Gastrocnemius medialis (tissue), 4 donors: ENCODE results near the gene SLC9B1. TPM values are rescaled to one million over a fixed set of nuclear protein-coding genes. Genes with fewer than 3 reads are reported as not detected.
"Not testable (repeated sequence)": the region's sequence is repeated elsewhere in the genome, so short reads cannot be mapped to it uniquely, and the experiment has no call there.

Experiments used
- ATAC-seq, 2 donors: fragments of 150-250 bp; one replicate each; pipeline ENCODE4 v1.9.1; 2016
- DNase-seq, 2 donors: peaks; one replicate each; pipeline ENCODE4 v3.0.0-alpha.2; 2019
- H3K27ac ChIP-seq, 4 donors: fragments of 200-600 bp; sonication (generic); 1 replicate in 1 of 4; 2 replicates in 3 of 4; pipeline ENCODE4 v1.5.1; 2016 to 2018; ENCODE audit warnings: mild to moderate bottlenecking in 2 of 4, moderate library complexity in 1 of 4
- H3K27me3 ChIP-seq, 3 donors: fragments of 200-600 bp; sonication (generic) in 2 of 3; 1 replicate in 1 of 3; 2 replicates in 2 of 3; pipeline versions ENCODE4 v1.5.1 to v1.6.0; 2016 to 2019; ENCODE audit warnings: mild to moderate bottlenecking in 1 of 3, moderate library complexity in 1 of 3
- H3K36me3 ChIP-seq, 2 donors: fragments of 200-600 bp; sonication (generic) in 1 of 2; one replicate each; pipeline ENCODE4 v1.5.1; 2017 to 2018
- H3K4me1 ChIP-seq, 2 donors: fragments of 200-600 bp; sonication (generic) in 1 of 2; one replicate each; pipeline ENCODE4 v1.5.1; 2016 to 2017; ENCODE audit warnings: mild to moderate bottlenecking in 2 of 2
- H3K4me3 ChIP-seq, 4 donors: fragments of 200-600 bp; sonication (generic) in 3 of 4; 1 replicate in 1 of 4; 2 replicates in 3 of 4; pipeline ENCODE4 v1.5.1; 2016 to 2019; ENCODE audit warnings: mild to moderate bottlenecking in 2 of 4
- H3K9me3 ChIP-seq, 3 donors: fragments of 200-600 bp; sonication (generic) in 2 of 3; 1 replicate in 1 of 3; 2 replicates in 2 of 3; pipeline ENCODE4 v1.5.1; 2016 to 2019
- POLR2A ChIP-seq, 2 donors: fragments of 450-650 bp; IDR thresholded peaks; one replicate each; pipeline ENCODE4 v1.6.1; 2017; ENCODE audit warnings: antibody characterized with exemption in 2 of 2, mild to moderate bottlenecking in 2 of 2, moderate library complexity in 2 of 2
- in situ Hi-C, 4 donors: fragments of 200-750 bp; cut with MboI; loops; one replicate each; pipeline versions ENCODE4 v1.15.0 to v1.8.0; 2017; ENCODE audit warnings: low sequenced_read_pairs in 4 of 4
- intact Hi-C: fragments of 100-400 bp; cut with DNase I; formaldehyde crosslinking; loops from one replicate; pipeline ENCODE4 v1.15.1; 2023; ENCODE audit warnings: low total_unique reads
- total RNA-seq, 4 donors: library from RNA; depleted of rRNA; stranded (reverse); fragments of >200 nt; gene quantifications; one replicate each; pipeline versions ENCODE4 v1.1.0 to v1.2.3, GENCODE V29; 2016
- TF ChIP-seq, protein P1 (sequence below), 5 experiments: fragments of 450-650 bp in 3 of 5; fragments of 200-600 bp in 2 of 5; sonication (generic) in 2 of 5; IDR thresholded peaks in 4 of 5; conservative IDR thresholded peaks in 1 of 5; 1 replicate in 4 of 5; 2 replicates in 1 of 5; pipeline ENCODE4 v1.5.1; 2016 to 2019; ENCODE audit warnings: antibody characterized with exemption in 5 of 5, mild to moderate bottlenecking in 3 of 5, moderate library complexity in 3 of 5

SLC9B1 gene
- total RNA-seq, 4 donors from 2014 or later: not detected

DNA sequence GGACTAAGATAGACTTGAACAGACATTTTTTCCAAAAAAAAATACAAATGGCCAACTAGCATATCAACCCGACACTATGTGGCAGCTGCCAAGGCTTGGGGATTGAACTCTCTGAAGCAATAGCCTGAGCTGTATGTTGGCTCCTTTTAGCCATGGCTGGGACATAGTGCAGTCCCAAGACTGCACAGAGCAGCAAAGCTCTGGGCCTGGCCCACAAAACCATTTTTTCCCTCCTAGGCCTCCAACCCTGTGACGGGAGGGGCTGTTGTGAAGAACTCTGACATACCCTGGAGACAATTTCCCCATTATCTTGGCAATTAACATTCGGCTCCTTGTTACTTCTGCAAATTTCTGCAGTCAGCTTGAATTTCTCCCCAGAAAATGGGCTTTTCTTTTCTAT, 100.6 kb downstream of the SLC9B1 start:
- H3K4me1 ChIP-seq: no peaks in the 10 kb centered on the region
- TF ChIP-seq POLR2A (IDR thresholded peaks at IDR 0.05): no peak
- TF ChIP-seq, protein P1, sequence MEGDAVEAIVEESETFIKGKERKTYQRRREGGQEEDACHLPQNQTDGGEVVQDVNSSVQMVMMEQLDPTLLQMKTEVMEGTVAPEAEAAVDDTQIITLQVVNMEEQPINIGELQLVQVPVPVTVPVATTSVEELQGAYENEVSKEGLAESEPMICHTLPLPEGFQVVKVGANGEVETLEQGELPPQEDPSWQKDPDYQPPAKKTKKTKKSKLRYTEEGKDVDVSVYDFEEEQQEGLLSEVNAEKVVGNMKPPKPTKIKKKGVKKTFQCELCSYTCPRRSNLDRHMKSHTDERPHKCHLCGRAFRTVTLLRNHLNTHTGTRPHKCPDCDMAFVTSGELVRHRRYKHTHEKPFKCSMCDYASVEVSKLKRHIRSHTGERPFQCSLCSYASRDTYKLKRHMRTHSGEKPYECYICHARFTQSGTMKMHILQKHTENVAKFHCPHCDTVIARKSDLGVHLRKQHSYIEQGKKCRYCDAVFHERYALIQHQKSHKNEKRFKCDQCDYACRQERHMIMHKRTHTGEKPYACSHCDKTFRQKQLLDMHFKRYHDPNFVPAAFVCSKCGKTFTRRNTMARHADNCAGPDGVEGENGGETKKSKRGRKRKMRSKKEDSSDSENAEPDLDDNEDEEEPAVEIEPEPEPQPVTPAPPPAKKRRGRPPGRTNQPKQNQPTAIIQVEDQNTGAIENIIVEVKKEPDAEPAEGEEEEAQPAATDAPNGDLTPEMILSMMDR (IDR thresholded peaks at IDR 0.05 in 4 of 5, conservative IDR thresholded peaks at IDR 0.05 in 1 of 5): no peak
- intact Hi-C loops (no loop called here), in situ Hi-C loops (no loop called here)
- H3K27ac ChIP-seq: no peak overlapping the region
- no peaks in the 10 kb centered on the region for H3K9me3 ChIP-seq
- H3K4me3 ChIP-seq: no peak overlapping the region
- no peaks in the 10 kb centered on the region for H3K36me3 ChIP-seq
- ATAC-seq (no peak), DNase-seq (no peak)
- H3K27me3 ChIP-seq: no peaks in the 10 kb centered on the region

DNA sequence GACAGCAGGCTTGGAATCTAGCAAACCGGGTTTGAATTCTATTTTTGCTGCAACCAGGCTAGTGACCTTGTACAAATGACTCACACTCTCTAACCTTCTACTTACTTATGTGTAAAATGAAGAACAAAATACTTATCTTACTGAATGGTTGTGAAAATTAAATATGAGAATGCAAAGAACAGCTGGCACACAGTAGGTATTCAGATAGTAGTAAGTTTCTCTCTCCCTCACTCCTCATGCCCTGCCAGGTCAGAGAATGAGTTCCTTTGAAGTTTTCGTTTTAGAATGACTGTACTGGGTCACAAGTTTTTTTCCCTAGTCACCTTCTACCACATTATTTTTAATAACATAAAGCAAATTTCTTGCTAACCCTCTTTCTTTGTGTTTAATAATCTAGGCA, 117.7 kb downstream of the SLC9B1 start:
- Histone ChIP-seq H3K36me3 (no peaks in the 10 kb centered on the region), H3K27me3 (no peaks in the 10 kb centered on the region), H3K27ac (no peak overlapping the region), H3K9me3 (no peaks in the 10 kb centered on the region), H3K4me1 (no peaks in the 10 kb centered on the region), H3K4me3 (no peak overlapping the region)
- TF ChIP-seq, protein P1 (IDR thresholded peaks at IDR 0.05 in 4 of 5, conservative IDR thresholded peaks at IDR 0.05 in 1 of 5): no peak
- no peak for TF ChIP-seq POLR2A (IDR thresholded peaks at IDR 0.05)
- no peak for DNase-seq
- intact Hi-C loops (no loop called here), in situ Hi-C loops (no loop called here)
- no peak for ATAC-seq

DNA sequence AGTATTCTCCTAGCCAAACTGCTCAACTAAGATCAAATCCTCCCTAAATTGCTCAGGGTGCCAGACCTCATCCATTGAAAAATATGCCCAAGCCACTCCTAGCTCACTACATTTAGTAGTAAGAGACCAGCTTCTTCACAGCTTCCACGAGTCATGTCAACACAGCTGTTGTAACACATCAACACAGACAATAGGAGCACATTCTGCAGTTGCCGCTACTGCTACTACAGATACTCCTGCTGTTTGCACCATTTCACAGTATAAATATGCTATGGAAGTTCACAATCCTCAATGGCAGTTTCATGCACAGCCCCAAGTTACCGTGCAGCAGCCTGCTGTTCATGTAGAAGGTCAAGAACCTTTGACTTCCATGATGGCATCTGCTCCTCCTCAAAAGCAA, 121.9 kb downstream of the SLC9B1 start:
- H3K9me3 ChIP-seq, H3K27ac ChIP-seq, H3K27me3 ChIP-seq, H3K4me3 ChIP-seq, in situ Hi-C loops, H3K36me3 ChIP-seq, intact Hi-C loops, H3K4me1 ChIP-seq, ATAC-seq, DNase-seq: not testable (repeated sequence)

DNA sequence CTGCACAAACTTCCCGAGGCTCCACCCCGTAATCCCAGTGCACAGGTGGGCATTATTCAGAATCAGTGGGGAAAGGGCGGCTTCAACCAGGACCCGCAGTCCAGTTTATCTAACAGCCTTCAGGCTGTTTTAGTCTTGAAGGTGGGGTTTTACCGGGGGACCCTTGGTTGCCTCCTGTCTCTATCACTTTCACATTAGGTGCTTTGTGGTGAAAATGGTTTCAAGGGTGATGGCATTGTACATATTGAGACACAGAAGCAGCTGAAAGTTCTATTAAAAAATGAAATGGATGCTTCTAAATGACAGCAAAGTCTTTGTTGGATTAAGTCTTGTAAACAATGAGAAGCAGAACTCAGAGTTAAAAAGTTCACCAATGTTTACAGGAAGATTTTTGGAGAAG, 123.0 kb downstream of the SLC9B1 start:
- H3K27ac ChIP-seq, H3K9me3 ChIP-seq, H3K4me3 ChIP-seq, in situ Hi-C loops, H3K4me1 ChIP-seq, H3K27me3 ChIP-seq, ATAC-seq, intact Hi-C loops, DNase-seq, H3K36me3 ChIP-seq: not testable (repeated sequence)

DNA sequence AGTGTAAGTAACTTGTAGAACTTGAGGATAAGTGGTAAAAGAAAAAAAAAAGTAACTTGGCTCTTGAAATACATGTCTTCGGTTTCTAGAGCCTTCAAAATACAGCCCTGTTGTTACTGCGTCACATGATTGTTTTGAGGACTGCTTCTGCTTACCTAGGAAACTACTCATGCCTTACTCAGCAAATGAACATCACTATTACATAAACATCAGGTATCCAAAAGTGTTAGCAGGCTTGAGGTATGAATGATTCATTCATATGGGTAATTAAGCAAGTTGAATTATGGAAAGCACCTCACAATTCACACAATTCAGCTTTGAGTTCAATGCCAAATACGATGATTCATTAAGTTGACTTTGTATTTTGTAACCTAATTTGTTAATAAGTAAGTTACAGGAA, 129.6 kb downstream of the SLC9B1 start:
- H3K4me3 ChIP-seq, H3K4me1 ChIP-seq, intact Hi-C loops, DNase-seq, H3K9me3 ChIP-seq, H3K36me3 ChIP-seq, ATAC-seq, H3K27me3 ChIP-seq, in situ Hi-C loops, H3K27ac ChIP-seq: not testable (repeated sequence)

DNA sequence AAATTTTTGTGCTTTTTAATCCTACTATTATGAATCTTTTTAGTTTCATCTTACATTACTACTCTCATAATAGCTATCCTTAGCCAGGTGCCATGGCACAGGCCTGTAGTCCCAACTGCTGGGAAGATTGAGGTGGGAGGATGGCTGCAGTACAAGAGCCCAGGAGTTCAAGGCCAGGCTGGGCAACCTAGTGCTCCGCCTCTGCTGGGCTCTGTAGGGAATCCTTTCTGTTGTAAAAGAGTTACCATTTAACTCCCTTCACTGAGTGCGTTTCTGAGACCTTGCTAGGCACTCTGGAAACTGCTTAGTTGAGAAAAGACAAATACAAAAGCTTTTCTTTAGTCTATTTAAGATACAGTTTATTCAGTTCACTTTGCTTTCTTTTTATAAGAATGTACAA, 130.9 kb downstream of the SLC9B1 start:
- H3K36me3 ChIP-seq, H3K9me3 ChIP-seq, ATAC-seq, H3K4me3 ChIP-seq, H3K27ac ChIP-seq, H3K4me1 ChIP-seq, in situ Hi-C loops, intact Hi-C loops, H3K27me3 ChIP-seq, DNase-seq: not testable (repeated sequence)

DNA sequence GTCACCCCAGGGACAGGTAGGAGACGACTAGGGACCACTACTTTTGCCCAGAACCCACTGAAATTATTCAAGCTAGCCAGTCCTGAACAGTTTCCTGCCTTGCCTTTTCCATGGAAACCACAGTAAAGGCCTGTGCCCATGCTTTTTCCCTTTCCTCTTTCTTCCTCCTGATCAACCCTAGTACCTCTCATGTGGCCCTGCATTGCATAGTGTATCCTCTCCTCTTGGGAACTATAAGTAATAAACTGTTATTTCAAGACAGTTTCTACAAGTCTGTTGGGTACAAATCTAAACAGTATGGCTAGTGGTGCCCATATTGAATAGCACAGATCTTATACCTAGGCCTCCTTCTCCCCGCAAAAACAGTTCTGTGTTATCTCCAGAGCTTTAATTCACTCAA, 136.2 kb downstream of the SLC9B1 start:
- ATAC-seq: no peak
- Histone ChIP-seq H3K9me3 (no peaks in the 10 kb centered on the region), H3K36me3 (no peaks in the 10 kb centered on the region), H3K27ac (no peak overlapping the region), H3K27me3 (no peaks in the 10 kb centered on the region), H3K4me1 (no peaks in the 10 kb centered on the region), H3K4me3 (no peak overlapping the region)
- intact Hi-C loops (no loop called here), in situ Hi-C loops (no loop called here)
- no peak for TF ChIP-seq POLR2A (IDR thresholded peaks at IDR 0.05)
- TF ChIP-seq, protein P1 (IDR thresholded peaks at IDR 0.05 in 4 of 5, conservative IDR thresholded peaks at IDR 0.05 in 1 of 5): no peak
- no peak for DNase-seq
